GM19372 (cell line): ENCODE measurements around the gene WWC2.

Source experiments
- ATAC-seq: cut with Tn5 transposase; IDR thresholded peaks from one replicate; pipeline ENCODE4 v1.9.1; 2021; ENCODE audit warnings: mild to moderate bottlenecking, low read depth, moderate library complexity; ENCODE audit not compliant: unreplicated experiment

Gene WWC2

GRCh38 chr4:183164963-183165362 lies 65.9 kb downstream of the WWC2 start:
- no peak for ATAC-seq

- no peak for ATAC-seq
These were observed 66.3 kb downstream of the WWC2 start for GRCh38 chr4:183165376-183165775.

- no peak for ATAC-seq
These were observed 71.8 kb downstream of the WWC2 start for GRCh38 chr4:183170894-183171293.

- no peak for ATAC-seq
These were observed 72.6 kb downstream of the WWC2 start for GRCh38 chr4:183171484-183172267.

- no peak for ATAC-seq
These were observed 73.8 kb downstream of the WWC2 start for GRCh38 chr4:183172881-183173280.

GRCh38 chr4:183173580-183174526 lies 74.8 kb downstream of the WWC2 start:
- ATAC-seq: no peak

- ATAC-seq: no peak
These were observed 76.7 kb downstream of the WWC2 start for GRCh38 chr4:183175631-183176232.

- ATAC-seq: no peak
These were observed 77.9 kb downstream of the WWC2 start for GRCh38 chr4:183177001-183177400.

GRCh38 chr4:183178201-183178600 lies 79.1 kb downstream of the WWC2 start:
- no peak for ATAC-seq

GRCh38 chr4:183180096-183180495 lies 81.0 kb downstream of the WWC2 start:
- no peak for ATAC-seq

- no peak for ATAC-seq
These were observed 81.6 kb downstream of the WWC2 start for GRCh38 chr4:183180621-183181020.

- no peak for ATAC-seq
These were observed 82.0 kb downstream of the WWC2 start for GRCh38 chr4:183181081-183181480.

- no peak for ATAC-seq
These were observed 84.0 kb downstream of the WWC2 start for GRCh38 chr4:183182873-183183725.

- no peak for ATAC-seq
These were observed 85.0 kb downstream of the WWC2 start for GRCh38 chr4:183183906-183184535.

GRCh38 chr4:183185018-183185417 lies 86.0 kb downstream of the WWC2 start:
- peak; percentile 64 for ATAC-seq

- ATAC-seq: no peak
These were observed 86.5 kb downstream of the WWC2 start for GRCh38 chr4:183185559-183185958.

GRCh38 chr4:183186813-183187212 lies 87.8 kb downstream of the WWC2 start:
- no peak for ATAC-seq

GRCh38 chr4:183190900-183191527 lies 92.0 kb downstream of the WWC2 start:
- no peak for ATAC-seq

GRCh38 chr4:183191630-183192029 lies 92.6 kb downstream of the WWC2 start:
- ATAC-seq: no peak
